ENCODE measurements around the gene ERGIC1. TPM values are rescaled to one million over a fixed set of nuclear protein-coding genes. Genes with fewer than 3 reads are reported as not detected.

Gene ERGIC1
- total and polyA plus RNA-seq, 10 of the 15 experiments (the other 5 are each of a cell fraction or from before 2014, with no cell fraction given): 8.8 to 104 (median 76.3) TPM

GRCh38 chr5:172844577-172844838 lies 10.5 kb downstream of the ERGIC1 start:
- Histone ChIP-seq H3K4me3 (no peak overlapping the region), H2AFZ (ENCODE audit: control insufficient read depth, low read depth, low read length) (no peak overlapping the region), H4K20me1 (ENCODE audit: control insufficient read depth, insufficient read depth) (no peaks in the 10 kb centered on the region), H3K27ac (ENCODE audit: control insufficient read depth, insufficient read depth) (no peak overlapping the region), H3K27me3 (replicated peaks in 1 of 2; ENCODE audit: control insufficient read depth in 2 of 2, insufficient read depth in 2 of 2, low read length in 1 of 2) (no peaks in the 10 kb centered on the region), H3K79me2 (ENCODE audit: control insufficient read depth, insufficient read depth, low read length) (peaks cover 55% of the 10 kb centered on the region), H3K36me3 (ENCODE audit: control insufficient read depth in 2 of 2, insufficient read depth in 2 of 2, low read length in 1 of 2) (peaks cover 0 to 14% of the 10 kb centered on the region in 2 experiments; a peak in 2 of 4 replicates), H3K4me2 (ENCODE audit: control insufficient read depth, insufficient read depth) (no peak overlapping the region), H3K9me3 (replicated peaks; ENCODE audit: control insufficient read depth, insufficient read depth, low read length) (no peaks in the 10 kb centered on the region), H3K4me1 (ENCODE audit: control insufficient read depth, insufficient read depth, low read length) (peaks cover 10% of the 10 kb centered on the region), H3K9ac (ENCODE audit: control insufficient read depth, insufficient read depth, low read length) (no peak overlapping the region)
- ChIA-PET CTCF (interaction anchor here (1.8 kb wide), 1 partner anchor 9 kb away, joined by 8 read pairs; no protein-coding TSS in a partner anchor), SMC1A (ENCODE audit: uncharacterized antibody, unreplicated experiment) (interaction anchor here (1.2 kb wide), 1 partner anchor 9 kb away, joined by 4 read pairs; no protein-coding TSS in a partner anchor), RAD21 (ENCODE audit: unreplicated experiment) (no interaction called here), POLR2A (no interaction called here)
- no peak for DNase-seq (ENCODE audit: low read depth, low spot score)
- in situ Hi-C loops (cut with MboI): no loop called here
- no peak for ATAC-seq
- BruUV-seq (replicated peaks): no TSS peak
- intact Hi-C loops (cut with micrococcal nuclease; ENCODE audit: unreplicated experiment): no loop called here
- TF ChIP-seq SIN3A (IDR thresholded peaks at IDR 0.05; ENCODE audit: low read depth, low read length): no peak
- no peak for TF ChIP-seq PAX5 (IDR thresholded peaks at IDR 0.05; ENCODE audit: borderline replicate concordance, low read depth, low read length)
- TF ChIP-seq SIX5 (IDR thresholded peaks at IDR 0.05; ENCODE audit: low read depth, low read length, severe bottlenecking): no peak
- no peak for FAIRE-seq
- 100% methylated on average over 2 of the region's 2 CpGs for WGBS (ENCODE audit: insufficient coverage, insufficient replicate concordance, low lambda C conversion rate, missing lambda C conversion rate)

- POLR2A ChIA-PET: no interaction called here
Measured at GRCh38 chr5:172845154-172845553, 11.1 kb downstream of the ERGIC1 start.

More at GRCh38 chr5:172845154-172845553, 11.1 kb downstream of the ERGIC1 start:
- Histone ChIP-seq H3K4me3 (no peak overlapping the region), H2AFZ (ENCODE audit: control insufficient read depth, low read depth, low read length) (no peak overlapping the region), H4K20me1 (ENCODE audit: control insufficient read depth, insufficient read depth) (no peaks in the 10 kb centered on the region), H3K4me1 (ENCODE audit: control insufficient read depth, insufficient read depth, low read length) (peaks cover 14% of the 10 kb centered on the region), H3K9ac (ENCODE audit: control insufficient read depth, insufficient read depth, low read length) (no peak overlapping the region), H3K4me2 (ENCODE audit: control insufficient read depth, insufficient read depth) (no peak overlapping the region), H3K9me3 (replicated peaks; ENCODE audit: control insufficient read depth, insufficient read depth, low read length) (no peaks in the 10 kb centered on the region), H3K27me3 (replicated peaks in 1 of 2; ENCODE audit: control insufficient read depth in 2 of 2, insufficient read depth in 2 of 2, low read length in 1 of 2) (no peaks in the 10 kb centered on the region), H3K27ac (ENCODE audit: control insufficient read depth, insufficient read depth) (no peak overlapping the region), H3K79me2 (ENCODE audit: control insufficient read depth, insufficient read depth, low read length) (peaks cover 57% of the 10 kb centered on the region), H3K36me3 (ENCODE audit: control insufficient read depth in 2 of 2, insufficient read depth in 2 of 2, low read length in 1 of 2) (peaks cover 0 to 14% of the 10 kb centered on the region in 2 experiments; a peak in 2 of 4 replicates)
- in situ Hi-C loops (cut with MboI): no loop called here
- 30% methylated on average over 7 of the region's 7 CpGs for WGBS (ENCODE audit: insufficient coverage, insufficient replicate concordance, low lambda C conversion rate, missing lambda C conversion rate)
- ChIA-PET SMC1A (ENCODE audit: uncharacterized antibody, unreplicated experiment) (no interaction called here), CTCF (interaction anchor here (1.7 kb wide), 1 partner anchor 128 kb away, joined by 4 read pairs; no protein-coding TSS in a partner anchor), RAD21 (ENCODE audit: unreplicated experiment) (no interaction called here)
- intact Hi-C loops (cut with micrococcal nuclease; ENCODE audit: unreplicated experiment): no loop called here
- no peak for FAIRE-seq
- no peak for ATAC-seq
- BruUV-seq (replicated peaks): no TSS peak
- no peak for DNase-seq (ENCODE audit: low read depth, low spot score)
- no peak for TF ChIP-seq CBFB (IDR thresholded peaks at IDR 0.05; ENCODE audit: low read depth)
- TF ChIP-seq E2F8 (IDR thresholded peaks at IDR 0.05; ENCODE audit: low read depth, partially characterized antibody): no peak
- no peak for TF ChIP-seq MEF2A (IDR thresholded peaks at IDR 0.05; ENCODE audit: insufficient read depth, low read depth, low read length)
